ENCODE measurements around the gene NHSL1.

DNA sequence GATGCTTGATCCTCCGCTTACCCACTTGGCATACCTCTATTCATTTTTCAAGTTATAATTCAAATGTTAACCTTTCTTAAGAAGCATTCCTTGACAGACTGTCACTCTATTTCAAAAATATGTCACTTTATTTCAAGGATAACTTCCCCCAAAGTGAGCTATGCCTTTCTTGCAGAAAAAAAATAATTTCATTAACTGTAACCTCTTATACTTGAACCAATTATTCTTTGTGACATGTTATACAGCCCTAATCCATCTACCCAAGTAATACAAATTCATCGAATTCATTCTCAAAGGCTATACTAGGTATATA is 9.3 kb upstream of the NHSL1 start:
- TF ChIP-seq, protein P1, sequence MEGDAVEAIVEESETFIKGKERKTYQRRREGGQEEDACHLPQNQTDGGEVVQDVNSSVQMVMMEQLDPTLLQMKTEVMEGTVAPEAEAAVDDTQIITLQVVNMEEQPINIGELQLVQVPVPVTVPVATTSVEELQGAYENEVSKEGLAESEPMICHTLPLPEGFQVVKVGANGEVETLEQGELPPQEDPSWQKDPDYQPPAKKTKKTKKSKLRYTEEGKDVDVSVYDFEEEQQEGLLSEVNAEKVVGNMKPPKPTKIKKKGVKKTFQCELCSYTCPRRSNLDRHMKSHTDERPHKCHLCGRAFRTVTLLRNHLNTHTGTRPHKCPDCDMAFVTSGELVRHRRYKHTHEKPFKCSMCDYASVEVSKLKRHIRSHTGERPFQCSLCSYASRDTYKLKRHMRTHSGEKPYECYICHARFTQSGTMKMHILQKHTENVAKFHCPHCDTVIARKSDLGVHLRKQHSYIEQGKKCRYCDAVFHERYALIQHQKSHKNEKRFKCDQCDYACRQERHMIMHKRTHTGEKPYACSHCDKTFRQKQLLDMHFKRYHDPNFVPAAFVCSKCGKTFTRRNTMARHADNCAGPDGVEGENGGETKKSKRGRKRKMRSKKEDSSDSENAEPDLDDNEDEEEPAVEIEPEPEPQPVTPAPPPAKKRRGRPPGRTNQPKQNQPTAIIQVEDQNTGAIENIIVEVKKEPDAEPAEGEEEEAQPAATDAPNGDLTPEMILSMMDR (IDR thresholded peaks at IDR 0.05; ENCODE audit: low read length) = no peak
- no peak for TF ChIP-seq EZH2 (IDR thresholded peaks at IDR 0.05; ENCODE audit: borderline replicate concordance, low read length)
